IMR-90 (cell line): Measurements from ENCODE around the gene LRTM1. TPM values are rescaled to one million over a fixed set of nuclear protein-coding genes. Genes with fewer than 3 reads are reported as not detected.

Experiments
- ATAC-seq: fragments of 200-7000 bp; cut with Tn5 transposase; 2 replicates; pipeline ENCODE4 v1.9.1; 2020; ENCODE audit warnings: low read depth, mild to moderate bottlenecking, moderate library complexity
- BruUV-seq: library from RNA; stranded (reverse); fragments of 400-500 nt; replicated peaks from 2 replicates; lab custom pipeline; 2021; lab: Mats Ljungman, UMichigan
- CTCF ChIA-PET: fragments of 300-600 bp; formaldehyde crosslinking; extraction: SDS; loops from one replicate; lab custom pipeline; 2021; ENCODE audit warnings: antibody characterized with exemption; lab: Yijun Ruan, JAX
- POLR2A ChIA-PET: fragments of 300-600 bp; sonication (Branson Sonifier 250); formaldehyde crosslinking; loops from one replicate; lab custom pipeline; 2022; ENCODE audit warnings: antibody characterized with exemption; ENCODE audit not compliant: unreplicated experiment; lab: Charles Lee
- DNase-seq: peaks from one replicate; pipeline ENCODE4 v3.0.0; 2013
- H2AFZ ChIP-seq: replicated peaks from 2 replicates; pipeline ENCODE3; 2013; ENCODE audit warnings: low read length, mild to moderate bottlenecking; ENCODE audit not compliant: poor library complexity
- H2AK5ac ChIP-seq: 2 replicates; pipeline ENCODE4 v1.6.1; 2013; ENCODE audit warnings: low read depth, low read length, inconsistent platforms
- H2AK9ac ChIP-seq: replicated peaks from 2 replicates; pipeline ENCODE3; 2013; ENCODE audit warnings: mild to moderate bottlenecking, low read depth, low read length, moderate library complexity; ENCODE audit not compliant: poor library complexity
- H2BK120ac ChIP-seq: 2 replicates; pipeline ENCODE4 v1.6.1; 2013; ENCODE audit warnings: low read depth, low read length, inconsistent platforms
- H2BK15ac ChIP-seq: 3 replicates; pipeline ENCODE4 v1.6.1; 2013; ENCODE audit warnings: low read depth, low read length, inconsistent platforms
- H2BK20ac ChIP-seq: 2 replicates; pipeline ENCODE4 v1.6.1; 2013; ENCODE audit warnings: low read depth, mild to moderate bottlenecking, inconsistent platforms, low read length, moderate library complexity
- H2BK5ac ChIP-seq: 2 replicates; pipeline ENCODE4 v1.6.1; 2013; ENCODE audit warnings: mild to moderate bottlenecking, low read depth, low read length, inconsistent platforms; ENCODE audit not compliant: poor library complexity, severe bottlenecking
- H3K14ac ChIP-seq: replicated peaks from 2 replicates; pipeline ENCODE4 v1.6.1; 2013; ENCODE audit warnings: low read depth, low read length, inconsistent platforms
- H3K18ac ChIP-seq: 2 replicates; pipeline ENCODE4 v1.6.1; 2013; ENCODE audit warnings: low read depth, low read length, control low read depth
- H3K23ac ChIP-seq: 2 replicates; pipeline ENCODE4 v1.6.1; 2013; ENCODE audit warnings: low read depth, low read length, inconsistent platforms
- H3K27ac ChIP-seq: 2 replicates; pipeline ENCODE4 v1.5.1; 2013; ENCODE audit warnings: mild to moderate bottlenecking, control low read depth, low read length; ENCODE audit not compliant: insufficient read depth
- H3K27me3 ChIP-seq: 2 replicates; pipeline ENCODE4 v1.6.1; 2013; ENCODE audit warnings: low read length; ENCODE audit not compliant: control insufficient read depth, insufficient read depth
- H3K36me3 ChIP-seq: 2 replicates; pipeline ENCODE4 v1.6.1; 2013; ENCODE audit warnings: low read length, mixed read lengths; ENCODE audit not compliant: control insufficient read depth, insufficient read depth
- H3K4ac ChIP-seq: 2 replicates; pipeline ENCODE4 v1.6.1; 2013; ENCODE audit warnings: low read depth, low read length, inconsistent platforms
- H3K4me1 ChIP-seq: 2 replicates; pipeline ENCODE4 v1.6.1; 2013; ENCODE audit warnings: low read length, mixed read lengths; ENCODE audit not compliant: control insufficient read depth, insufficient read depth
- H3K4me2 ChIP-seq: 2 replicates; pipeline ENCODE4 v1.6.1; 2013; ENCODE audit warnings: low read depth, mild to moderate bottlenecking, control low read depth, low read length, moderate library complexity
- H3K4me3 ChIP-seq: 2 replicates; pipeline ENCODE4 v1.5.1; 2013; ENCODE audit warnings: low read depth, mild to moderate bottlenecking, control low read depth, low read length, moderate library complexity; ENCODE audit not compliant: insufficient read depth
- H3K56ac ChIP-seq: 2 replicates; pipeline ENCODE4 v1.6.1; 2013; ENCODE audit warnings: low read length, inconsistent platforms; ENCODE audit not compliant: insufficient read depth; ENCODE audit errors: extremely low read depth
- H3K79me1 ChIP-seq, 2 experiments: 2 replicates each; pipeline ENCODE4 v1.6.1; 2013; ENCODE audit warnings: low read length in 2 of 2, inconsistent platforms in 1 of 2, low read depth in 1 of 2
- H3K9ac ChIP-seq: 2 replicates; pipeline ENCODE4 v1.6.1; 2013; ENCODE audit warnings: low read depth, low read length, control low read depth
- H3K9me1 ChIP-seq: 2 replicates; pipeline ENCODE4 v1.6.1; 2013; ENCODE audit warnings: low read length, inconsistent platforms; ENCODE audit not compliant: insufficient read depth
- H3K9me3 ChIP-seq: 2 replicates; pipeline ENCODE4 v1.6.1; 2013; ENCODE audit warnings: low read length; ENCODE audit not compliant: control insufficient read depth, insufficient read depth
- H4K20me1 ChIP-seq: 2 replicates; pipeline ENCODE4 v1.6.1; 2013; ENCODE audit warnings: low read length, inconsistent platforms; ENCODE audit not compliant: insufficient read depth
- H4K5ac ChIP-seq: 2 replicates; pipeline ENCODE4 v1.6.1; 2013; ENCODE audit warnings: mild to moderate bottlenecking, low read depth, low read length, control low read depth
- H4K8ac ChIP-seq, 2 experiments: 2 replicates each; pipeline ENCODE4 v1.6.1; 2013; ENCODE audit warnings: low read depth in 2 of 2, low read length in 2 of 2, control low read depth in 1 of 2, inconsistent platforms in 1 of 2
- H4K91ac ChIP-seq: 2 replicates; pipeline ENCODE4 v1.6.1; 2013; ENCODE audit warnings: low read depth, low read length, inconsistent platforms; ENCODE audit not compliant: insufficient read depth
- CTCF ChIP-seq: conservative IDR thresholded peaks from 2 replicates; pipeline ENCODE4 v1.5.1; 2012; ENCODE audit warnings: mild to moderate bottlenecking, low read depth, low read length, improper control_type of control experiment
- ELK1 ChIP-seq: fragments of 150-350 bp; IDR thresholded peaks from 2 replicates; pipeline ENCODE4 v1.6.1; 2016; ENCODE audit warnings: low read depth, mild to moderate bottlenecking, low read length, moderate library complexity, borderline replicate concordance
- MAFK ChIP-seq: IDR thresholded peaks from 2 replicates; pipeline ENCODE4 v1.6.1; 2012; ENCODE audit warnings: low read depth, low read length, improper control_type of control experiment
- MAZ ChIP-seq: IDR thresholded peaks from 2 replicates; pipeline ENCODE4 v1.6.1; 2012; ENCODE audit warnings: low read depth, mild to moderate bottlenecking, low read length, improper control_type of control experiment, moderate library complexity, borderline replicate concordance
- MXI1 ChIP-seq: IDR thresholded peaks from 2 replicates; pipeline ENCODE4 v1.6.1; 2012; ENCODE audit warnings: low read depth, mild to moderate bottlenecking, low read length, moderate library complexity, borderline replicate concordance
- NFE2L2 ChIP-seq: fragments of 150-350 bp; IDR thresholded peaks from 2 replicates; pipeline ENCODE4 v1.6.1; 2016; ENCODE audit warnings: low read depth, mild to moderate bottlenecking, low read length
- POLR2A ChIP-seq: IDR thresholded peaks from 2 replicates; pipeline ENCODE4 v1.6.1; 2012; ENCODE audit warnings: mild to moderate bottlenecking, low read depth, low read length
- RAD21 ChIP-seq: IDR thresholded peaks from 2 replicates; pipeline ENCODE4 v1.6.1; 2012; ENCODE audit warnings: low read length, improper control_type of control experiment
- RCOR1 ChIP-seq: IDR thresholded peaks from 2 replicates; pipeline ENCODE4 v1.6.1; 2012; ENCODE audit warnings: mild to moderate bottlenecking, low read length, improper control_type of control experiment; ENCODE audit not compliant: insufficient replicate concordance
- RFX5 ChIP-seq: IDR thresholded peaks from 2 replicates; pipeline ENCODE4 v1.8.0; 2012; ENCODE audit warnings: low read depth, mild to moderate bottlenecking, low read length, moderate library complexity
- SMC3 ChIP-seq: fragments of 150-350 bp; IDR thresholded peaks from 2 replicates; pipeline ENCODE4 v1.6.1; 2016; ENCODE audit warnings: low read depth, mild to moderate bottlenecking, antibody characterized with exemption, low read length, moderate library complexity
- WGBS, 2 experiments: methylation state at CpG; one replicate each; pipeline versions ENCODE4 v1.1.5 to v1.1.7; 2013; ENCODE audit warnings: missing lambda C conversion rate in 2 of 2; ENCODE audit not compliant: insufficient read length in 1 of 2; ENCODE audit errors: extremely low coverage in 2 of 2; 5-methylcytosine and 5-hydroxymethylcytosine counted together
- dilution Hi-C: fragments of 300-500 bp; cut with HindIII; formaldehyde crosslinking; loops from one replicate; pipeline ENCODE4 v1.14.3; 2018; ENCODE audit warnings: low sequenced_read_pairs; ENCODE audit not compliant: unreplicated experiment
- in situ Hi-C: fragments of 300-500 bp; cut with MboI; formaldehyde crosslinking; loops from 3 replicates; pipeline ENCODE4 v1.14.3; 2019; ENCODE audit warnings: low sequenced_read_pairs, inconsistent platforms, mixed read lengths
- intact Hi-C: fragments of 100-400 bp; cut with micrococcal nuclease; formaldehyde crosslinking; loops from 2 replicates; pipeline ENCODE4 v1.10.0; 2022
- polyA plus RNA-seq, 3 experiments: library from polyadenylated mRNA; depleted of rRNA; stranded (reverse); fragments of >200 nt; gene quantifications; 2 replicates each; pipeline ENCODE4 v1.2.3, GENCODE V29; 2012; ENCODE audit warnings: low replicate concordance in 1 of 3
- total RNA-seq: library from RNA; depleted of rRNA; stranded (reverse); fragments of >200 nt; gene quantifications from 2 replicates; pipeline ENCODE4 v1.2.3, GENCODE V29; 2012

LRTM1 gene
- total and polyA plus RNA-seq, 2 of the 4 experiments (the other 2 are of a cell fraction) = not detected

GRCh38 chr3:54882129-54882833 is 45.6 kb downstream of the LRTM1 start (continued):
- no peak for TF ChIP-seq ELK1
- TF ChIP-seq POLR2A = no peak
- TF ChIP-seq SMC3 = no peak

GRCh38 chr3:54878145-54878544 is 49.7 kb downstream of the LRTM1 start:
- peak overlapping the region; percentile 74; the same call in 1 of the 2 replicates for H4K5ac ChIP-seq
- H3K4me3 ChIP-seq = no peak overlapping the region
- no TSS peak for BruUV-seq
- H3K4ac ChIP-seq = peak overlapping the region; percentile 37; the same call in 1 of the 2 replicates
- dilution Hi-C loops = no loop called here
- ATAC-seq (no peak), DNase-seq (no peak)
- peak overlapping the region; percentile 9; the same call in 1 of the 2 replicates for H2BK20ac ChIP-seq
- WGBS, 2 experiments = no CpG with 5 or more reads among the region's 7 CpGs
- H3K4me2 ChIP-seq = no peak overlapping the region
- peak overlapping the region; percentile 54; the same call in 1 of the 2 replicates for H2BK120ac ChIP-seq
- H2BK15ac ChIP-seq = peak overlapping the region; percentile 61; the same call in 1 of the 3 replicates
- no peaks in the 10 kb centered on the region for H3K27me3 ChIP-seq
- no peak overlapping the region for H3K23ac ChIP-seq
- no peak overlapping the region for H3K56ac ChIP-seq
- H3K18ac ChIP-seq = peak overlapping the region; percentile 12; the same call in 1 of the 2 replicates
- H3K14ac ChIP-seq = no peak overlapping the region; the same call in 1 of the 2 replicates
- no peak overlapping the region for H3K27ac ChIP-seq
- H2AK9ac ChIP-seq = no peak overlapping the region
- peaks cover 8% of the 10 kb centered on the region for H3K9me1 ChIP-seq
- peaks cover 14% of the 10 kb centered on the region for H3K4me1 ChIP-seq
- in situ Hi-C loops = no loop called here
- no peaks in the 10 kb centered on the region for H3K79me1 ChIP-seq
- H3K36me3 ChIP-seq = no peaks in the 10 kb centered on the region
- peak overlapping the region; percentile 60; the same call in 1 of the 2 replicates for H2AK5ac ChIP-seq
- H2AFZ ChIP-seq = no peak overlapping the region
- no peak overlapping the region for H2BK5ac ChIP-seq
- H3K9ac ChIP-seq = no peak overlapping the region
- intact Hi-C loops = loop anchor here (10.0 kb wide), 2 partner anchors 167 to 427 kb away; no protein-coding TSS in a partner anchor
- no peaks in the 10 kb centered on the region for H3K9me3 ChIP-seq
- CTCF ChIA-PET = no interaction called here
- 0 out of 2 replicates have a peak overlapping the region, but pooled peaks have one; percentile 40 for H4K91ac ChIP-seq
- POLR2A ChIA-PET = no interaction called here
- 0 out of 4 replicates have a peak overlapping the region, but pooled peaks of 1 of the 2 experiments have one; percentile 0 for H4K8ac ChIP-seq
- no peaks in the 10 kb centered on the region for H4K20me1 ChIP-seq
- TF ChIP-seq MAFK (no peak), RFX5 (no peak), RCOR1 (no peak), NFE2L2 (no peak), CTCF (no peak), MXI1 (no peak), RAD21 (no peak), MAZ (no peak), ELK1 (no peak)
